LNCaP clone FGC (cell line): ENCODE data around the gene DNAJC18.

ENCODE experiments used
- DNase-seq: peaks from one replicate; pipeline ENCODE4 v3.0.0-alpha.2; 2011; ENCODE audit warnings: low read depth
- H3K4me3 ChIP-seq: 2 replicates; pipeline ENCODE4 v1.5.1; 2011; ENCODE audit warnings: mild to moderate bottlenecking, low read depth, low read length, control low read depth
- CTCF ChIP-seq: IDR thresholded peaks from 2 replicates; pipeline ENCODE4 v1.5.1; 2012; ENCODE audit warnings: mild to moderate bottlenecking; ENCODE audit not compliant: control insufficient read depth, insufficient read depth; ENCODE audit errors: extremely low read depth

The DNAJC18 gene

GRCh38 chr5:139407517-139407916 is 31.8 kb downstream of the DNAJC18 start:
- no peak for TF ChIP-seq CTCF
- no peak overlapping the region for H3K4me3 ChIP-seq
- no peak for DNase-seq

- no peak for TF ChIP-seq CTCF
- no peak for DNase-seq
- no peak overlapping the region for H3K4me3 ChIP-seq
Observed at GRCh38 chr5:139406963-139407362, 32.4 kb downstream of the DNAJC18 start.

DNA sequence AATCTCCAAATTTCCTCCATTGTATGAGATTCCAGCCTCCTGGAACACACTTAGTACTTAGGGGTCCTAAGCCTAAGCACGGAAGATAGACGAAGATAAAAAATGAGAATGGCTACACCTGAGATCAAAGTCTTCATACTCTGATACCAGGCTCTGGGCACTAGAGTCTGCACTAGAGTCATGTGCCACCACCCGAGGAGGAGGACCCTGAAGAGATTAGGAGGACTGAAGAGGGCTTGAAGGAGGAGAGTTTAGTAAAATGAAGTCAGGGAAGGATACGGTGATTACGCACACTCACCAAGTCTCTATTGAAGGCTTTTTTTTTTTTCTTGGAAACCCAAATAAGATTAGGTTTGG is 34.9 kb downstream of the DNAJC18 start:
- H3K4me3 ChIP-seq: peak overlapping the region; percentile 53
- DNase-seq: no peak
- TF ChIP-seq CTCF: no peak

DNA sequence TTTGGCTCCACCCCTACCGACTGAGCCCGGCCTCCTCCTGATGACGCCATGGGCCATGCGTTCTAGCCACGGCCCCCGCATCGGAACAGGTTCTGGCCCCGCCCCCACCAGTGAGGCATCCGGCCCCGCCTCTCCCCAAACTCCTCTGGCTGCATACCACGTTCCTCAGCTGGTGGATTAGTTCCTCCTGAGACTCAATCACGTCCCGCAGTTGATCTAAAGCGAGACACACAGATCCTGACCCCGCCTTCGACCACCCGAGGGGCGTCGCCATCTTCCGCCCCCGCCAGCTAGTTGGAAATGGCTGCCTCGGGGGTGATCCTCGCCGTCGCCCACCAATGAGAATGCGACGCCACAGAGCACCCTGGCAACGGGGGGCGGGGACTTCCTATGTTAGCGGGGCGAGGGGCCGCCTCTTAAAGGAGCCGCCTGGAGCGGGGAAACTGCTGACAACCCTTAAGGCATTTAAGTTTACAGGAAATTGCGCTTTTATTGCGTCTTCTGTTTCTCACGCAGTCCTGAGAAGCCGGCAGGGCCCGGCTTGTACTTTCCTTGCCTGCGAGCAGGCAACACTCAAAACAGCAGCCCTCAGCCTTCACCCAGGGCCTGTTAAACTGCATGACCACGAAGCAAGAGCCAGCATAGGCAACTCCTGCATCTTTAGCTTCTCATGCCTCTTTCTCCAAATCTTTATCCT is 35.4 kb downstream of the DNAJC18 start, which contains the start of gene SPATA24:
SPATA24 (minus strand) TSS at position 303 of the 697 bp plus-strand sequence; CDS start at position 274, 29 bp downstream.
- peak; percentile 87 for DNase-seq
- no peak for TF ChIP-seq CTCF
- peak within 1 kb of the TSS; percentile 53 for H3K4me3 ChIP-seq

GRCh38 chr5:139403418-139403786 is 35.9 kb downstream of the DNAJC18 start:
- DNase-seq: no peak
- no peak for TF ChIP-seq CTCF
- peak overlapping the region; percentile 53 for H3K4me3 ChIP-seq

DNA sequence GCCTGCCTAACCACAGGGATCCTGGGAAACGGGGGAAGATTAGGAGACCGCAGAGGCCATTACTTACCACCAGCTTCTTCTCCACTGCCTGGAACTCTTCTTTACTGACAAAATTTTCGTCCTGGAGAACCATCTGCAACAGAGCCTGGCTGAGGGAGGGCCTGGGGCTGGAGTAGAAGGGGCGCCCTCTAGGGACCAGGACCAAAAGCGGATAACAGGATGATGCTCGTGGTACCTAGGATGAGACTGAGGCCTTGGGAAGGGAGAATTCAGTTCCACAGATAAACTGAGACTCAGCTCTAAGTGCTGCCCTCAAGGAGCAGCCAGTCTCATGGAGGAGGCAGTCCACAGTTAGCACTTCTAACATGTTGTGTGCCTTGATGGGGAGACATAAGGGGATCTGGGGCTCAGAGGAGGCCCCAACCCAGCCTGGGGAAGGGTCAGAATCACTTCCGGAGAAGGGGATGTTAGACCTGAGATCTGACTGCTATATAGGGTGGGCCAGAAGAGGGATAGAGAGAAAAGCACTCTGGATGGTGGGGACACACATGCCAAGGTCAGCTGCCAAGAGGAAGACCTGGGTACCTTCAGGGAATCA is 36.7 kb downstream of the DNAJC18 start:
- no peak for DNase-seq
- peak; percentile 66 for TF ChIP-seq CTCF
- H3K4me3 ChIP-seq: peak overlapping the region; percentile 53

DNA sequence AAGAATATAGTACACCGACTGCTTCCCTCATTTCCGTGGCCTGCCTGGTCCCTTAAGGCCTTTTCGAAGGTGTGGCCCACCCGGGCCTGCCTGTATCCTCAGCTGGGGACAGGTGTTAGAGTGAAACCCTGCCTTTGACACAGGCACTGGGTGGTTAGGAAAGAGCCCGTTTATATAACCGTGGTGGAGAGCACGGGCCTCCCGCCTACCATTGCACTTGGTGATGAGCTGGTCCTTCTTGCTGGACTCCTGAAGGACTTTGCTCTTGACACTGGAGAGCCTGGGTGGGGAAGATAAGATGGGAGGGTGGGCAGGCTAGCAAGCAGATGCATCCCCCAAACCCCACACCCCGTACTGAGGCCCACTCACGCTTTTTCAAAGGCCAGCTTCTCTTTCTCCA is 37.8 kb downstream of the DNAJC18 start:
- no peak overlapping the region for H3K4me3 ChIP-seq
- TF ChIP-seq CTCF: no peak

More for the DNA sequence above, 37.8 kb downstream of the DNAJC18 start:
- no peak for DNase-seq
